Transverse colon (tissue), 4 donors: Measurements from ENCODE around the gene GNB4. TPM values are rescaled to one million over a fixed set of nuclear protein-coding genes. Genes with fewer than 3 reads are reported as not detected.

Experiments used
- DNase-seq: peaks from one replicate; pipeline ENCODE4 v3.0.0-alpha.2; 2019
- H3K27ac ChIP-seq, 4 donors: fragments of 200-600 bp; sonication (generic); 2 replicates each; pipeline ENCODE4 v1.5.1; 2016 to 2018; ENCODE audit warnings: inconsistent platforms in 4 of 4
- H3K27me3 ChIP-seq: fragments of 200-600 bp; sonication (generic); 2 replicates; pipeline ENCODE4 v1.5.1; 2017; ENCODE audit warnings: inconsistent platforms
- H3K36me3 ChIP-seq, 4 donors: fragments of 200-600 bp; sonication (generic); 2 replicates each; pipeline ENCODE4 v1.5.1; 2017 to 2019; ENCODE audit warnings: inconsistent platforms in 4 of 4
- H3K4me1 ChIP-seq, 4 donors: fragments of 200-600 bp; sonication (generic); 2 replicates each; pipeline ENCODE4 v1.5.1; 2017 to 2020; ENCODE audit warnings: inconsistent platforms in 4 of 4
- H3K4me3 ChIP-seq, 4 donors: fragments of 200-600 bp; sonication (generic); 1 replicate in 1 of 4; 2 replicates in 3 of 4; pipeline versions ENCODE4 v1.5.1 to v1.6.1; 2017 to 2019; ENCODE audit warnings: inconsistent platforms in 4 of 4
- H3K9me3 ChIP-seq, 2 donors: fragments of 200-600 bp; sonication (generic); 2 replicates each; pipeline ENCODE4 v1.5.1; 2017 to 2019; ENCODE audit warnings: inconsistent platforms in 2 of 2
- EP300 ChIP-seq: sonication (generic); formaldehyde crosslinking; IDR thresholded peaks from one replicate; pipeline ENCODE4 v1.6.1; 2017; ENCODE audit warnings: antibody characterized with exemption, low read depth
- POLR2A ChIP-seq: fragments of 450-650 bp; IDR thresholded peaks from one replicate; pipeline ENCODE4 v1.6.1; 2016; ENCODE audit warnings: antibody characterized with exemption, mild to moderate bottlenecking, moderate library complexity
- POLR2AphosphoS5 ChIP-seq, 3 donors: sonication (generic); formaldehyde crosslinking; IDR thresholded peaks; one replicate each; pipeline ENCODE4 v1.6.1; 2016; ENCODE audit warnings: antibody characterized with exemption in 3 of 3
- WGBS, 2 donors: methylation state at CpG; one replicate each; pipeline ENCODE4 v1.1.5; 2018; ENCODE audit warnings: low coverage in 1 of 2; 5-methylcytosine and 5-hydroxymethylcytosine counted together
- in situ Hi-C, 4 donors: fragments of 200-750 bp; cut with MboI; loops; one replicate each; pipeline versions ENCODE4 v1.15.0 to v1.15.1; 2017; ENCODE audit warnings: low sequenced_read_pairs in 3 of 4, low pct_ligation_motif_present in 1 of 4, low pct_unique_long_range_greater_than_20kb in 1 of 4
- intact Hi-C: fragments of 100-400 bp; cut with DNase I; formaldehyde crosslinking; loops from one replicate; pipeline ENCODE4 v1.15.1; 2023; ENCODE audit warnings: low total_unique reads
- total RNA-seq, 4 donors: library from RNA; depleted of rRNA; stranded (reverse); fragments of >200 nt; gene quantifications; one replicate each; pipeline ENCODE4 v1.1.0, GENCODE V29; 2016
- TF ChIP-seq, protein P1 (sequence below), 5 experiments: fragments of 200-600 bp in 3 of 5; fragments of 450-650 bp in 2 of 5; sonication (generic) in 3 of 5; IDR thresholded peaks; 1 replicate in 2 of 5; 2 replicates in 3 of 5; pipeline ENCODE4 v1.5.1; 2016 to 2017; ENCODE audit warnings: antibody characterized with exemption in 5 of 5, inconsistent platforms in 3 of 5, mild to moderate bottlenecking in 2 of 5, moderate library complexity in 1 of 5

The GNB4 gene
- total RNA-seq, 4 donors from 2014 or later, result 9.0 to 11.6 (median 10.2) TPM

DNA sequence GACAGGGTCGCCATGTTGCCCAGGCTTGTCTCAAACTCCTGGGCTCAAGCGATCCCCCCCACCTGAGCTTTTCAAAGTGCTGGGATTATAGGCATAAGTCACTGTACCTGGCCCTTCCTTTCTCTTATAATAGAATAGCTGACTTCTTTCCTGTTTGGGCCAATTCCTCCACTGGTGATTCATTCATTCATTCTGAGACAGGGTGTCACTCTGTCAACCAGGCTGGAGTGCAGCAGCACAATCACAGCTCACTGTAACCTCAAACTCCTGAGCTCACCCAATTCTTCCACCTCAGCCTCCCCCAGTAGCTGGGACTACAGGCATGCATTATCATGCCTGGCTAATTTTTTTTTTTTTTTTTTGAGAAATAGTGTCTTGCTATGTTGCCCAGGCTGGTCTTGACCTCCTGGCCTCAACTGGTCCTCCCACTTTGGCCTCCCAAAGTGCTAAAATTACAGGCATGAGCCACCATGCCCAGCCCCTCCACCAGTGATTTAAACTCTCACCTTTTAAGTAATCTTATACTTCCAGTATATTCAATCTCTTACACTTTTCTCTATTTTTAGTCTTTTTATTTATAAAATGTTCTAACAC is 20.9 kb downstream of the GNB4 start:
- intact Hi-C loops, result no loop called here
- Histone ChIP-seq H3K4me1 (peaks cover 0 to 23% (median 3%) of the 10 kb centered on the region in 4 donors), H3K27ac (no peak overlapping the region), H3K4me3 (no peak overlapping the region), H3K27me3 (no peaks in the 10 kb centered on the region), H3K36me3 (no peaks in the 10 kb centered on the region), H3K9me3 (no peaks in the 10 kb centered on the region)
- 97% methylated on average over 2 of the region's 2 CpGs; no CpG with 5 or more reads in 1 of the 2 donors for WGBS, 2 donors
- TF ChIP-seq EP300 (no peak), POLR2A (no peak), POLR2AphosphoS5 (IDR thresholded peaks at IDR 0.05) (no peak)
- TF ChIP-seq, protein P1, sequence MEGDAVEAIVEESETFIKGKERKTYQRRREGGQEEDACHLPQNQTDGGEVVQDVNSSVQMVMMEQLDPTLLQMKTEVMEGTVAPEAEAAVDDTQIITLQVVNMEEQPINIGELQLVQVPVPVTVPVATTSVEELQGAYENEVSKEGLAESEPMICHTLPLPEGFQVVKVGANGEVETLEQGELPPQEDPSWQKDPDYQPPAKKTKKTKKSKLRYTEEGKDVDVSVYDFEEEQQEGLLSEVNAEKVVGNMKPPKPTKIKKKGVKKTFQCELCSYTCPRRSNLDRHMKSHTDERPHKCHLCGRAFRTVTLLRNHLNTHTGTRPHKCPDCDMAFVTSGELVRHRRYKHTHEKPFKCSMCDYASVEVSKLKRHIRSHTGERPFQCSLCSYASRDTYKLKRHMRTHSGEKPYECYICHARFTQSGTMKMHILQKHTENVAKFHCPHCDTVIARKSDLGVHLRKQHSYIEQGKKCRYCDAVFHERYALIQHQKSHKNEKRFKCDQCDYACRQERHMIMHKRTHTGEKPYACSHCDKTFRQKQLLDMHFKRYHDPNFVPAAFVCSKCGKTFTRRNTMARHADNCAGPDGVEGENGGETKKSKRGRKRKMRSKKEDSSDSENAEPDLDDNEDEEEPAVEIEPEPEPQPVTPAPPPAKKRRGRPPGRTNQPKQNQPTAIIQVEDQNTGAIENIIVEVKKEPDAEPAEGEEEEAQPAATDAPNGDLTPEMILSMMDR (IDR thresholded peaks at IDR 0.05), result no peak
- in situ Hi-C loops, result loop anchor here in 1 of 4 donors (25.0 kb wide), 1 partner anchor 132 kb away; the partner anchor contains the start of gene ACTL6A
- no peak for DNase-seq

DNA sequence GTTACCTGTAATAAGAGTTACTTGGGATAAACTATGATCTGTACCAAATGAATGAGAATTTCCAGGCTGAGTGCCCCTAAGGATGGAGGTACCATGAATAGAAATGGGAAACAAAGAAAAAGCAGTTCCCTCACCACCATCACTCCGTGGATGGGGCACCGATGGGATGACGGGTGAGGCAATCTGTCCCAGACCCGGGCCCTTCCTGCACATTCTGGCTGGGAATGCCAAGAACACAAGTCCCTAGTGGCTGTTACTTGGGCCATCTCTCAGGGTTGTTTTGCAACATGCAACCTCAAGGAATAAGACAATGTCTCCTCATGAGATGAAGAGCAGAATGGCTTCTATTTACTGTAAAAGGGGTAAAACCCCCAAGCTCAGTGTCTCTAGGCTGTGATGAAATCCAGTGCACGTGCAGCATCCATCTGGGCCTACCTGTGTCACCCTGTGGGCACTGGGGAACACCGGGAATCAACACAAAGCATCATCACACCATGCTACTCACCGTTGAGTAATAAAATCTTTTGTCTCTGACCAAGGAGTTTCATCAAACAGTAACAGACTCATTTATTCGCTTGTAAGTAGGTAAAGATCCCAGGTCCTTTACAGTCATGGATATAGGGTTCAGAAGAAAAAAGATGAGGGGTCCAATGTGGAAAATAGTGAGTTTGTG is 22.3 kb downstream of the GNB4 start:
- peaks cover 0 to 23% (median 3%) of the 10 kb centered on the region in 4 donors for H3K4me1 ChIP-seq
- TF ChIP-seq, protein P1 (IDR thresholded peaks at IDR 0.05), result no peak
- TF ChIP-seq EP300 (no peak), POLR2A (no peak), POLR2AphosphoS5 (IDR thresholded peaks at IDR 0.05) (no peak)
- intact Hi-C loops (loop anchor here (10.0 kb wide), 1 partner anchor 126 kb away; no protein-coding TSS in a partner anchor), in situ Hi-C loops (loop anchor here in 1 of 4 donors (25.0 kb wide), 1 partner anchor 133 kb away; the partner anchor contains the start of gene ACTL6A)
- no peaks in the 10 kb centered on the region for H3K9me3 ChIP-seq
- H3K27ac ChIP-seq, result no peak overlapping the region
- DNase-seq, result no peak
- H3K36me3 ChIP-seq, result no peaks in the 10 kb centered on the region
- no peaks in the 10 kb centered on the region for H3K27me3 ChIP-seq
- no peak overlapping the region for H3K4me3 ChIP-seq
- 93 to 100% methylated on average over 3 to 8 of the region's 8 CpGs for WGBS, 2 donors

DNA sequence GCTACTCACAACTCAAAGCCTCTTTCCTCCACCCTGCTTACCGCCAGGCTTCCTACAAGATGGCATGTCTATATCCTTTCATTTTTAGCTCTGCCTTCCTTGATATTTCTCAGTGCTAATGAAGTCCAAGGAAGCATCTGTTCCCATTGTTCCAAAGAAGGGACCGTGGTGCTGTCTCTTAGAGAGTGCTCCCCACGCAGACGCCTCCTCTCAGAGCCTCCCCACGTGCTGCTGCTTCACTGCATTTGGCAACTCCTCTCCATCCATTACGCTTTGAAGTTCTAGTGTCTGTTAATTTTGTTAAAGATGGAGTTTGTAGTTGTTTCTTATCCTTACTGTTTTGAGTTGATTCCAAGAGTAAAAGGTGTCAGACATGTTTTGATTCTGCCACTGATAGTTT is 26.2 kb downstream of the GNB4 start:
- H3K9me3 ChIP-seq, result no peaks in the 10 kb centered on the region
- intact Hi-C loops, result loop anchor here (10.0 kb wide), 1 partner anchor 130 kb away; no protein-coding TSS in a partner anchor
- H3K4me1 ChIP-seq, result no peaks in the 10 kb centered on the region
- TF ChIP-seq EP300 (no peak), POLR2A (no peak), POLR2AphosphoS5 (IDR thresholded peaks at IDR 0.05) (no peak)
- TF ChIP-seq, protein P1 (IDR thresholded peaks at IDR 0.05), result no peak
- WGBS, 2 donors, result 85 to 93% methylated on average over 6 of the region's 6 CpGs
- in situ Hi-C loops, result loop anchor here in 1 of 4 donors (25.0 kb wide), 1 partner anchor 137 kb away; the partner anchor contains the start of gene ACTL6A
- no peaks in the 10 kb centered on the region for H3K27me3 ChIP-seq
- no peak overlapping the region for H3K4me3 ChIP-seq
- no peak overlapping the region for H3K27ac ChIP-seq
- H3K36me3 ChIP-seq, result no peaks in the 10 kb centered on the region
- DNase-seq, result no peak

DNA sequence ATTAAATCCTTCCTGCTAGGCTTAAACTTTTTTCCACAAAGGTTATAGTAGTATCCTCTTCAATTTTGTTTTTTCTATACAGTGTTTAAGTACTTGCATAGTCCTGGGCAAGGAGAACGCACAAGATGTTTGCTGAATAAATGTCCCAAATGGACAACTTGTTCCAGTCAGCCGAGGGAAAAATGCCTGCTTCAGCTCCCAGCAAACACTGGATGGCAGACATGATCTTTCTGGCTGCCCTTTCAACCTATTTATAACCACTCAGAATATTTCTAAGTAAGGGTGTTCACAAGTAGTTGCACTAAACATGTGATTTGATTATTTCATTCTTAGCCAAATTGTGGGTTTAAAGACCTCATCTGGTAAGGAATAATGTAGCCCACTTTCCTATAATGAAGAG is 29.8 kb downstream of the GNB4 start:
- no peak for DNase-seq
- no peaks in the 10 kb centered on the region for H3K36me3 ChIP-seq
- H3K27ac ChIP-seq, result no peak overlapping the region
- H3K9me3 ChIP-seq, result no peaks in the 10 kb centered on the region
- in situ Hi-C loops, result loop anchor here in 1 of 4 donors (25.0 kb wide), 1 partner anchor 141 kb away; the partner anchor contains the start of gene ACTL6A
- TF ChIP-seq, protein P1 (IDR thresholded peaks at IDR 0.05), result peak in 4 of 5 experiments; percentile 14 to 35 (median 26)
- no peak for TF ChIP-seq EP300
- 54 to 61% methylated on average over 2 of the region's 2 CpGs for WGBS, 2 donors
- intact Hi-C loops, result loop anchor here (10.0 kb wide), 1 partner anchor 133 kb away; no protein-coding TSS in a partner anchor
- H3K4me1 ChIP-seq, result no peaks in the 10 kb centered on the region
- H3K4me3 ChIP-seq, result no peak overlapping the region
- H3K27me3 ChIP-seq, result no peaks in the 10 kb centered on the region
